Skeletal muscle cell (primary cell): ENCODE data around the gene TRPM1.

Source experiments
- DNase-seq: peaks from one replicate; pipeline ENCODE4 v3.0.0-alpha.2; 2010; ENCODE audit warnings: low read depth
- H3K4me3 ChIP-seq: 2 replicates; pipeline ENCODE4 v1.5.1; 2011; ENCODE audit warnings: low read depth, mild to moderate bottlenecking, control low read depth, low read length, moderate library complexity

Gene TRPM1

GRCh38 chr15:31101262-31102038, at the start of gene TRPM1:
Gene TRPM1 (minus strand): TSS chr15:31101725. CDS start chr15:31081355, 20,370 bp downstream.
- DNase-seq: no peak
- H3K4me3 ChIP-seq: no peak within 1 kb of the TSS

- no peak overlapping the region for H3K4me3 ChIP-seq
- DNase-seq: no peak
These were observed 49.3 kb upstream of the TRPM1 start for GRCh38 chr15:31150732-31151231.

GRCh38 chr15:31149987-31150386, 48.5 kb upstream of the TRPM1 start:
- DNase-seq: no peak
- H3K4me3 ChIP-seq: no peak overlapping the region

- no peak for DNase-seq
- no peak overlapping the region for H3K4me3 ChIP-seq
These were observed 47.6 kb upstream of the TRPM1 start for GRCh38 chr15:31149088-31149505.

GRCh38 chr15:31148297-31149087, 47.0 kb upstream of the TRPM1 start:
- no peak for DNase-seq
- no peak overlapping the region for H3K4me3 ChIP-seq

- H3K4me3 ChIP-seq: no peak overlapping the region
- no peak for DNase-seq
These were observed 46.4 kb upstream of the TRPM1 start for GRCh38 chr15:31147944-31148296.

GRCh38 chr15:31147456-31147855, 45.9 kb upstream of the TRPM1 start:
- H3K4me3 ChIP-seq: no peak overlapping the region
- no peak for DNase-seq

GRCh38 chr15:31145271-31145911, 43.9 kb upstream of the TRPM1 start:
- no peak for DNase-seq
- no peak overlapping the region for H3K4me3 ChIP-seq

GRCh38 chr15:31141792-31142191, 40.3 kb upstream of the TRPM1 start:
- no peak for DNase-seq

GRCh38 chr15:31136607-31137328, 35.2 kb upstream of the TRPM1 start:
- no peak for DNase-seq

More at GRCh38 chr15:31141792-31142191, 40.3 kb upstream of the TRPM1 start:
- no peak overlapping the region for H3K4me3 ChIP-seq

GRCh38 chr15:31136016-31136415, 34.5 kb upstream of the TRPM1 start:
- no peak for DNase-seq
- H3K4me3 ChIP-seq: no peak overlapping the region

More at GRCh38 chr15:31136607-31137328, 35.2 kb upstream of the TRPM1 start:
- no peak overlapping the region for H3K4me3 ChIP-seq

GRCh38 chr15:31135523-31135922, 34.0 kb upstream of the TRPM1 start:
- H3K4me3 ChIP-seq: no peak overlapping the region
- no peak for DNase-seq

- H3K4me3 ChIP-seq: no peak overlapping the region
- no peak for DNase-seq
These were observed 32.4 kb upstream of the TRPM1 start for GRCh38 chr15:31133890-31134289.

GRCh38 chr15:31131853-31132375, 30.4 kb upstream of the TRPM1 start:
- DNase-seq: no peak
- no peak overlapping the region for H3K4me3 ChIP-seq

- no peak overlapping the region for H3K4me3 ChIP-seq
- DNase-seq: no peak
These were observed 29.2 kb upstream of the TRPM1 start for GRCh38 chr15:31130576-31131237.

- H3K4me3 ChIP-seq: no peak overlapping the region
- DNase-seq: no peak
These were observed 28.3 kb upstream of the TRPM1 start for GRCh38 chr15:31129769-31130303.

GRCh38 chr15:31128919-31129768, 27.6 kb upstream of the TRPM1 start:
- peak; percentile 6 for DNase-seq
- H3K4me3 ChIP-seq: no peak overlapping the region

GRCh38 chr15:31128477-31128876, 27.0 kb upstream of the TRPM1 start:
- no peak overlapping the region for H3K4me3 ChIP-seq
- no peak for DNase-seq
